A549 (cell line): ENCODE data around the gene SCN5A. TPM values are rescaled to one million over a fixed set of nuclear protein-coding genes. Genes with fewer than 3 reads are reported as not detected.

Source experiments
- ATAC-seq, 2 experiments: fragments of 200-7000 bp in 1 of 2; fragments of >200 bp in 1 of 2; cut with Nextera tagmentation in 1 of 2; cut with Tn5 transposase in 1 of 2; 3 replicates each; pipeline versions ENCODE4 v1.8.0 to v1.9.1; 2018 to 2020; ENCODE audit warnings: mild to moderate bottlenecking in 1 of 2, moderate library complexity in 1 of 2
- CTCF ChIA-PET: fragments of 300-600 bp; sonication (Branson Sonifier 250); formaldehyde crosslinking; extraction: SDS; loops from one replicate; lab custom pipeline; 2021; ENCODE audit warnings: antibody characterized with exemption, inconsistent platforms; lab: Yijun Ruan, JAX
- POLR2A ChIA-PET: fragments of 350-600 bp; formaldehyde crosslinking; extraction: SDS; loops from one replicate; lab custom pipeline; 2021; ENCODE audit warnings: antibody characterized with exemption, inconsistent platforms; lab: Yijun Ruan, JAX
- DNase-seq, 2 experiments: peaks; one replicate each; pipeline versions ENCODE4 v3.0.0 to v3.0.0-alpha.2; 2011 to 2016; ENCODE audit warnings: low read depth in 1 of 2, low spot score in 1 of 2
- FAIRE-seq: peaks from 2 replicates; lab custom pipeline; 2011; peaks lifted over from hg19 to GRCh38; lab: Jason Lieb, UNC
- H3K27ac ChIP-seq, 2 experiments: fragments of >200 bp; sonication (Bioruptor Twin); formaldehyde crosslinking; 3 replicates each; pipeline ENCODE4 v1.5.1; 2016 to 2017
- H3K4me1 ChIP-seq: fragments of >200 bp; sonication (Bioruptor Twin); formaldehyde crosslinking; 3 replicates; pipeline ENCODE4 v1.6.1; 2016
- H3K4me2 ChIP-seq: fragments of >200 bp; sonication (Bioruptor Twin); formaldehyde crosslinking; 3 replicates; pipeline ENCODE4 v1.6.1; 2016
- H3K4me3 ChIP-seq: fragments of >200 bp; sonication (Bioruptor Twin); formaldehyde crosslinking; 3 replicates; pipeline ENCODE4 v1.5.1; 2016
- H3K9me3 ChIP-seq: fragments of >200 bp; sonication (Bioruptor Twin); formaldehyde crosslinking; 3 replicates; pipeline ENCODE4 v1.6.1; 2016
- BHLHE40 ChIP-seq: IDR thresholded peaks from 2 replicates; pipeline ENCODE4 v1.6.1; 2012; ENCODE audit warnings: low read depth, low read length, inconsistent platforms
- E2F6 ChIP-seq: IDR thresholded peaks from 2 replicates; pipeline ENCODE4 v1.6.1; 2012; ENCODE audit warnings: low read depth, borderline replicate concordance
- EP300 ChIP-seq, 2 experiments: fragments of >200 bp; sonication (Bioruptor Twin); formaldehyde crosslinking; IDR thresholded peaks; 2 replicates in 1 of 2; 3 replicates in 1 of 2; pipeline ENCODE4 v1.6.1; 2016 to 2017
- HEYL ChIP-seq: fragments of 250-450 bp; sonication (Bioruptor Pico); IDR thresholded peaks from 2 replicates; pipeline ENCODE4 v1.8.0; 2021; ENCODE audit warnings: mild to moderate bottlenecking, moderate library complexity
- JUNB ChIP-seq: fragments of >200 bp; sonication (Bioruptor Twin); formaldehyde crosslinking; IDR thresholded peaks from 2 replicates; pipeline ENCODE4 v1.6.1; 2016
- KDM1A ChIP-seq: fragments of 200-600 bp; sonication (generic); IDR thresholded peaks from 2 replicates; pipeline ENCODE4 v1.6.1; 2016; ENCODE audit warnings: low read depth, mild to moderate bottlenecking
- MAFK ChIP-seq: fragments of 450-650 bp; IDR thresholded peaks from 2 replicates; pipeline ENCODE4 v1.6.1; 2014; ENCODE audit not compliant: partially characterized antibody
- RAD21 ChIP-seq, 2 experiments: fragments of >200 bp in 1 of 2; sonication (Bioruptor Twin) in 1 of 2; formaldehyde crosslinking in 1 of 2; IDR thresholded peaks in 1 of 2; conservative IDR thresholded peaks in 1 of 2; 2 replicates in 1 of 2; 3 replicates in 1 of 2; pipeline ENCODE4 v1.6.1; 2012 to 2018; ENCODE audit warnings: inconsistent platforms in 1 of 2
- RARB ChIP-seq: fragments of 250-450 bp; sonication (Bioruptor Pico); IDR thresholded peaks from 2 replicates; pipeline ENCODE4 v1.8.0; 2021; ENCODE audit warnings: mild to moderate bottlenecking, moderate library complexity
- RFX5 ChIP-seq: fragments of 450-650 bp; IDR thresholded peaks from 2 replicates; pipeline ENCODE4 v1.7.1; 2014; ENCODE audit warnings: antibody characterized with exemption, mild to moderate bottlenecking, moderate library complexity
- USF2 ChIP-seq: fragments of 450-650 bp; IDR thresholded peaks from 2 replicates; pipeline ENCODE4 v1.6.1; 2014; ENCODE audit warnings: antibody characterized with exemption
- ZFP36 ChIP-seq: fragments of 450-650 bp; IDR thresholded peaks from 2 replicates; pipeline ENCODE4 v1.6.1; 2014; ENCODE audit warnings: borderline replicate concordance; ENCODE audit not compliant: partially characterized antibody
- WGBS: methylation state at CpG from one replicate; pipeline ENCODE4 v1.1.6; 2017; ENCODE audit errors: missing lambda C conversion rate; 5-methylcytosine and 5-hydroxymethylcytosine counted together
- polyA plus RNA-seq, 4 experiments: library from polyadenylated mRNA; depleted of rRNA in 3 of 4; stranded (reverse); fragments of >200 nt; fragmentation: RNase III in 1 of 4; extraction: RNeasy Plus Mini Kit Qiagen cat#74134 plus additional on column Dnase treatment in 1 of 4; gene quantifications; 2 replicates in 3 of 4; 3 replicates in 1 of 4; pipeline ENCODE4 v1.2.3, GENCODE V29; 2011 to 2017
- TF ChIP-seq, protein P1 (sequence below): fragments of >200 bp; sonication (Bioruptor Twin); formaldehyde crosslinking; IDR thresholded peaks from 3 replicates; pipeline ENCODE4 v1.5.1; 2016
- TF ChIP-seq, protein P2 (sequence below): IDR thresholded peaks from 2 replicates; pipeline ENCODE4 v1.6.1; 2012
- TF ChIP-seq, protein P3 (sequence below): IDR thresholded peaks from 2 replicates; pipeline ENCODE4 v1.6.1; 2012
- TF ChIP-seq, protein P4 (sequence below): fragments of 200-600 bp; sonication (generic); IDR thresholded peaks from 2 replicates; pipeline ENCODE4 v1.6.1; 2016; ENCODE audit warnings: antibody characterized with exemption, mild to moderate bottlenecking, moderate library complexity

The SCN5A gene
- polyA plus RNA-seq, 2 of the 4 experiments (the other 2 are of a cell fraction) = 0.09 to 0.19 TPM

- ChIA-PET CTCF (interaction anchor here (1.0 to 8.8 kb wide), 12 partner anchors 10 to 479 kb away, joined by 3 to 82 read pairs (median 27); partner anchors contain the start of genes EXOG, SCN10A and SCN5A), POLR2A (no interaction called here)
- 81% methylated on average over 5 of the region's 5 CpGs for WGBS
- ATAC-seq = no peak
- Histone ChIP-seq H3K27ac (no peak overlapping the region), H3K4me3 (no peak overlapping the region), H3K4me2 (no peak overlapping the region), H3K9me3 (no peaks in the 10 kb centered on the region), H3K4me1 (peaks cover 7% of the 10 kb centered on the region; the same call in 2 of the 3 replicates)
- TF ChIP-seq EP300 (IDR thresholded peaks at IDR 0.05) = no peak
- TF ChIP-seq JUNB = no peak
- TF ChIP-seq, protein P1, sequence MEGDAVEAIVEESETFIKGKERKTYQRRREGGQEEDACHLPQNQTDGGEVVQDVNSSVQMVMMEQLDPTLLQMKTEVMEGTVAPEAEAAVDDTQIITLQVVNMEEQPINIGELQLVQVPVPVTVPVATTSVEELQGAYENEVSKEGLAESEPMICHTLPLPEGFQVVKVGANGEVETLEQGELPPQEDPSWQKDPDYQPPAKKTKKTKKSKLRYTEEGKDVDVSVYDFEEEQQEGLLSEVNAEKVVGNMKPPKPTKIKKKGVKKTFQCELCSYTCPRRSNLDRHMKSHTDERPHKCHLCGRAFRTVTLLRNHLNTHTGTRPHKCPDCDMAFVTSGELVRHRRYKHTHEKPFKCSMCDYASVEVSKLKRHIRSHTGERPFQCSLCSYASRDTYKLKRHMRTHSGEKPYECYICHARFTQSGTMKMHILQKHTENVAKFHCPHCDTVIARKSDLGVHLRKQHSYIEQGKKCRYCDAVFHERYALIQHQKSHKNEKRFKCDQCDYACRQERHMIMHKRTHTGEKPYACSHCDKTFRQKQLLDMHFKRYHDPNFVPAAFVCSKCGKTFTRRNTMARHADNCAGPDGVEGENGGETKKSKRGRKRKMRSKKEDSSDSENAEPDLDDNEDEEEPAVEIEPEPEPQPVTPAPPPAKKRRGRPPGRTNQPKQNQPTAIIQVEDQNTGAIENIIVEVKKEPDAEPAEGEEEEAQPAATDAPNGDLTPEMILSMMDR = no peak
- TF ChIP-seq BHLHE40 = no peak
- no peak for TF ChIP-seq HEYL (CRISPR knock-in tag)
- TF ChIP-seq, protein P2, sequence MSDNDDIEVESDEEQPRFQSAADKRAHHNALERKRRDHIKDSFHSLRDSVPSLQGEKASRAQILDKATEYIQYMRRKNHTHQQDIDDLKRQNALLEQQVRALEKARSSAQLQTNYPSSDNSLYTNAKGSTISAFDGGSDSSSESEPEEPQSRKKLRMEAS = no peak
- no peak for TF ChIP-seq RARB (CRISPR knock-in tag)
- no peak for TF ChIP-seq ZFP36
- no peak for TF ChIP-seq KDM1A
- TF ChIP-seq, protein P3, sequence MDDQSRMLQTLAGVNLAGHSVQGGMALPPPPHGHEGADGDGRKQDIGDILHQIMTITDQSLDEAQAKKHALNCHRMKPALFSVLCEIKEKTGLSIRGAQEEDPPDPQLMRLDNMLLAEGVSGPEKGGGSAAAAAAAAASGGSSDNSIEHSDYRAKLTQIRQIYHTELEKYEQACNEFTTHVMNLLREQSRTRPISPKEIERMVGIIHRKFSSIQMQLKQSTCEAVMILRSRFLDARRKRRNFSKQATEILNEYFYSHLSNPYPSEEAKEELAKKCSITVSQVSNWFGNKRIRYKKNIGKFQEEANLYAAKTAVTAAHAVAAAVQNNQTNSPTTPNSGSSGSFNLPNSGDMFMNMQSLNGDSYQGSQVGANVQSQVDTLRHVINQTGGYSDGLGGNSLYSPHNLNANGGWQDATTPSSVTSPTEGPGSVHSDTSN = no peak
- FAIRE-seq = no peak
- no peak for DNase-seq
These were observed 129.8 kb downstream of the SCN5A start for GRCh38 chr3:38519651-38520050.

GRCh38 chr3:38519000-38519399, 130.5 kb downstream of the SCN5A start:
- H3K4me1 ChIP-seq = peaks cover 7% of the 10 kb centered on the region; the same call in 2 of the 3 replicates
- CTCF ChIA-PET = interaction anchor here (1.1 to 8.8 kb wide), 9 partner anchors 19 to 480 kb away, joined by 3 to 82 read pairs (median 30); partner anchors contain the start of genes EXOG and SCN5A
- H3K9me3 ChIP-seq = no peaks in the 10 kb centered on the region
- FAIRE-seq (peak; percentile 18), DNase-seq (no peak), ATAC-seq (no peak)
- H3K4me2 ChIP-seq = no peak overlapping the region
- POLR2A ChIA-PET = no interaction called here
- no peak for TF ChIP-seq USF2
- H3K4me3 ChIP-seq = no peak overlapping the region
- 52% methylated on average over 1 of the region's 1 CpG for WGBS
- no peak overlapping the region for H3K27ac ChIP-seq

GRCh38 chr3:38516669-38517068, 132.8 kb downstream of the SCN5A start:
- no peaks in the 10 kb centered on the region for H3K9me3 ChIP-seq
- WGBS = 19% methylated on average over 1 of the region's 1 CpG
- DNase-seq = peak in 1 of 2 experiments; percentile 35
- CTCF ChIA-PET = interaction anchor here (1.0 to 1.4 kb wide), 3 partner anchors 21 to 483 kb away, joined by 3 to 5 read pairs (median 4); no protein-coding TSS in a partner anchor
- FAIRE-seq = no peak
- TF ChIP-seq E2F6 = no peak
- TF ChIP-seq MAFK = peak; percentile 38
- H3K4me2 ChIP-seq = no peak overlapping the region
- no peak overlapping the region; a peak in 1 of 6 replicates for H3K27ac ChIP-seq
- POLR2A ChIA-PET = interaction anchor here (0.6 kb wide), 1 partner anchor 19 kb away, joined by 4 read pairs; no protein-coding TSS in a partner anchor
- H3K4me1 ChIP-seq = peaks cover 7% of the 10 kb centered on the region; the same call in 2 of the 3 replicates
- peak; percentile 45 to 77 for ATAC-seq
- no peak overlapping the region for H3K4me3 ChIP-seq

- no peak for ATAC-seq
- ChIA-PET POLR2A (no interaction called here), CTCF (interaction anchor here (0.5 to 3.0 kb wide), 4 partner anchors 19 to 484 kb away, joined by 3 to 8 read pairs (median 5); partner anchors contain the start of gene EXOG)
- H3K4me2 ChIP-seq = no peak overlapping the region
- FAIRE-seq = no peak
- H3K27ac ChIP-seq = no peak overlapping the region
- H3K9me3 ChIP-seq = no peaks in the 10 kb centered on the region
- no peak for DNase-seq
- 91% methylated on average over 7 of the region's 7 CpGs for WGBS
- H3K4me3 ChIP-seq = no peak overlapping the region
- peaks cover 7% of the 10 kb centered on the region; the same call in 2 of the 3 replicates for H3K4me1 ChIP-seq
- TF ChIP-seq RFX5 (no peak), RAD21 (conservative IDR thresholded peaks at IDR 0.05 in 1 of 2, IDR thresholded peaks at IDR 0.05 in 1 of 2) (no peak), E2F6 (no peak)
- TF ChIP-seq, protein P1 = no peak
- TF ChIP-seq, protein P4, sequence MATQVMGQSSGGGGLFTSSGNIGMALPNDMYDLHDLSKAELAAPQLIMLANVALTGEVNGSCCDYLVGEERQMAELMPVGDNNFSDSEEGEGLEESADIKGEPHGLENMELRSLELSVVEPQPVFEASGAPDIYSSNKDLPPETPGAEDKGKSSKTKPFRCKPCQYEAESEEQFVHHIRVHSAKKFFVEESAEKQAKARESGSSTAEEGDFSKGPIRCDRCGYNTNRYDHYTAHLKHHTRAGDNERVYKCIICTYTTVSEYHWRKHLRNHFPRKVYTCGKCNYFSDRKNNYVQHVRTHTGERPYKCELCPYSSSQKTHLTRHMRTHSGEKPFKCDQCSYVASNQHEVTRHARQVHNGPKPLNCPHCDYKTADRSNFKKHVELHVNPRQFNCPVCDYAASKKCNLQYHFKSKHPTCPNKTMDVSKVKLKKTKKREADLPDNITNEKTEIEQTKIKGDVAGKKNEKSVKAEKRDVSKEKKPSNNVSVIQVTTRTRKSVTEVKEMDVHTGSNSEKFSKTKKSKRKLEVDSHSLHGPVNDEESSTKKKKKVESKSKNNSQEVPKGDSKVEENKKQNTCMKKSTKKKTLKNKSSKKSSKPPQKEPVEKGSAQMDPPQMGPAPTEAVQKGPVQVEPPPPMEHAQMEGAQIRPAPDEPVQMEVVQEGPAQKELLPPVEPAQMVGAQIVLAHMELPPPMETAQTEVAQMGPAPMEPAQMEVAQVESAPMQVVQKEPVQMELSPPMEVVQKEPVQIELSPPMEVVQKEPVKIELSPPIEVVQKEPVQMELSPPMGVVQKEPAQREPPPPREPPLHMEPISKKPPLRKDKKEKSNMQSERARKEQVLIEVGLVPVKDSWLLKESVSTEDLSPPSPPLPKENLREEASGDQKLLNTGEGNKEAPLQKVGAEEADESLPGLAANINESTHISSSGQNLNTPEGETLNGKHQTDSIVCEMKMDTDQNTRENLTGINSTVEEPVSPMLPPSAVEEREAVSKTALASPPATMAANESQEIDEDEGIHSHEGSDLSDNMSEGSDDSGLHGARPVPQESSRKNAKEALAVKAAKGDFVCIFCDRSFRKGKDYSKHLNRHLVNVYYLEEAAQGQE = no peak
These were observed 134.1 kb downstream of the SCN5A start for GRCh38 chr3:38515367-38515766.
